NCI-H2081 (cell line): Measurements from ENCODE around the gene ETFA.
A peak's percentile ranks its signal among the peaks of the same experiment; 100 is the strongest.

ENCODE experiments used
- DNase-seq, 2 experiments: peaks; one replicate each; lab custom pipeline; 2025; lab: John Stamatoyannopoulos, UW

The ETFA gene

DNA sequence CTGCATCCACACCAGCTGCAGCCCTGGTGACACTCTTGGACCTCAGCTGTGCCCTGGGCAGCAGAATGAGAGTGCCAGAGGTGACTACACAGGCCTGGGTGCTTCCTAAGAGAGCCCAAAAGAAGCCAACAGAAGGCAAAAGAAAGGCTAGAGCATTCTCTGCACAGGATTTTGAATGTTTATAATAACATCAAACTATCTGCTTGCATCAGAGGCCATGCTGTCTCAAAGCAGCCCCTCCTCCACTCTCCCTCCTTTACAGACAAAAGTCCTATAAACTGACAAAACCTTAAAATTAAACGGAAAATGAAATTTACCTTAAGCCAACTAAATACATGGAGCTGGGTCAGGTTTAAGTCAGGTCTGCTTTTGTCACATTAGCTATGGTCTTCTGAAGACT is 95.6 kb downstream of the ETFA start:
- DNase-seq = no peak

DNA sequence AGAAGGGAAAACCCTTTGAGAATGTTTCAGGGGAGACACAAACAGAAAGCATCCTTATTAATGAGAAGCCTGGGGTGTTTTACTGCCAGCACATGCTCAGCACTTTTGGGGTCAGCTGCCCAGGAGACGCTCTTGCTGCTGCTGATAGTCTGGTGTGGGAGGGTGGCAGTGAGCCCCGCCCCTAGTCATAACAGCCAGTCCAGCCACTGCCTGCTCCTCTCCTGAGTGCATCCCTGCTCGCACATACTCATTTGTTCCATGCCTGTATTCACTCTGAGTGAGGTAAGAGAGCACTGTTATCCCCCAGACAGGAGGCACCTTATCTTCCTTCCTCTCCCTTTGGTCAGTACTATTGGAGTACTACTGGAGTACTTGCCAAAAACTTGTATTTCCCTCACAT is 101.3 kb downstream of the ETFA start:
- DNase-seq = no peak

DNA sequence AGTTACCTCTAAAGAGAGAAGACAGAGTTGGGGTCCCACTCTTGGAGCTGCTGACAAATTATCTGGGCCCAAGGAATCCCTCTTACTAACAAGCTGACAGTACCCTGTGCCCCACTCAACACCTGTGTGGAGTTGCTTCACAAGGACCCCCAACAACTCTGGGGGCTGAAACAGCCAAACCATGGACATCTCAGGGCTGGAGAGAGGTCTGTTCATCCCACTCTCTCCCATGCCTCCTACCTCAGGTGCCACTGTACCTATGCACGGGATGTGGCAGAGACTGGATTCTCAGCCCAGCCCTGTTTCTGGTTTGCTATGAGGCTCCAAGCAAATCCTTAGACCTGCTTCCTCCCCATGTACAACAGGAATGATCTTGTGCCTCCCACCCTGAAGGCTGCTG is 101.7 kb downstream of the ETFA start:
- DNase-seq = no peak

DNA sequence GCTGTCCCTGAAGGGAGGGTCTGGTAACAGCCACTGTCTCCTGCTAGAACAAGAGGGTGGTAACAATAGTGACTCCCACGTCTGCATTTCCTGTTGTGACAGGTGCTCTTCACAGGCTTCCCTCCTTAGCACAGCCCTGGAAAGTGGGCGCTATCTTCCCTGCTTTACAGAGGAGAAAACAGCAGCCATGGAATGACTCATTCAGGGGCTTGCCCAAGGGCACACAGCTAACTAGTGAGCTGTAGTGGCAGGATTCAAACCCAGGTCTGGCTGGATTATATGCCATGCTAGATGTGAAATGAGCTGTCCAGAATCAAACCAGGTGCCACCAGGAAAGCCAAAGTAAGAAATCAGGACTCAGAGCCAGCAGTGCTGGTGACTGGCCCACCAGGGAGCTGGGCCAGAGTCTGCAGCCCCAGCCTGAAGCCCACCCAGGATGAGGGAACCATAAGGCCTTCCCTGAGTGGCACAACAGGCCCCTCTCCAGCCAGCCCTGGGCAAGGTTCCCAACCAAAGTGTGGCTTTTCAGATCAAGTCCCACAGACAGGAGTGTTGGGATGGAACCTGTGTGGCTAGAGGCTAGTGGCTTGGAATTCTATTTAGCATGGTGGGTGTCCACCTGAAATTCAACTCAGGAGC is 102.4 kb downstream of the ETFA start:
- no peak for DNase-seq

DNA sequence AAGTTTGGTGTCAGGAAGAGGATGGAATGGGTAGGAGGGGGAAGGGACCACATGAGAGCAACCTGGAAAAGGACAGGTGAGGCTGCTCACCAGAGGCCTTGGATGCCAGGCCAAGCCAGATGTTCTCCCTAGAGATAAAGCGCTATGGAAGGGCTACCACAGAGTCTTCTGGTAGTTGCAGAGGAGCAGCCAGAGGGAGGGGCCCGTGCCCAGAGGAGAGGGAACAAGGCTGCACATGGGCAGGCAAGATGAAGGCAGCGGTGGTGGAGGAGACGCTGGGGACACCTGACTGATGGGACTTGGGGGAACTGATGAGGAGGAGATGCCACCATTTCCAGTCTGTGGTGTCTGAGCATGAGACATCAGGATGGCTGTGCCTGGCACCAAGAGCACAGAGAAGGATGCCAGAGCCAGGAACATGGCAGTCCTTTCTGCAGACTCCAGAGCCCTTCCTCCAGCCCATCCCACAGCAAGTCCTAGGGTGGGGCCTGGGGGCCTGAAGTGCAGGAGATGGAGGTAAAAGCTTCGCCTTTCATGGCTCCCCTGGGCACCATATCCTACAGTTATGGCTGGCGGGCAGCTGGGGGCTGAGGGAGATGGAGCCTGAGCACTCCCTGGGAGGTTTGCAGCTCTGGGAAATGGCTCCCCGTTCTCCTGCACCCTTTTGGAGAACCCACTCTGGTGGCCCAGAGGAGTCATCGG is 103.0 kb downstream of the ETFA start:
- DNase-seq = no peak

DNA sequence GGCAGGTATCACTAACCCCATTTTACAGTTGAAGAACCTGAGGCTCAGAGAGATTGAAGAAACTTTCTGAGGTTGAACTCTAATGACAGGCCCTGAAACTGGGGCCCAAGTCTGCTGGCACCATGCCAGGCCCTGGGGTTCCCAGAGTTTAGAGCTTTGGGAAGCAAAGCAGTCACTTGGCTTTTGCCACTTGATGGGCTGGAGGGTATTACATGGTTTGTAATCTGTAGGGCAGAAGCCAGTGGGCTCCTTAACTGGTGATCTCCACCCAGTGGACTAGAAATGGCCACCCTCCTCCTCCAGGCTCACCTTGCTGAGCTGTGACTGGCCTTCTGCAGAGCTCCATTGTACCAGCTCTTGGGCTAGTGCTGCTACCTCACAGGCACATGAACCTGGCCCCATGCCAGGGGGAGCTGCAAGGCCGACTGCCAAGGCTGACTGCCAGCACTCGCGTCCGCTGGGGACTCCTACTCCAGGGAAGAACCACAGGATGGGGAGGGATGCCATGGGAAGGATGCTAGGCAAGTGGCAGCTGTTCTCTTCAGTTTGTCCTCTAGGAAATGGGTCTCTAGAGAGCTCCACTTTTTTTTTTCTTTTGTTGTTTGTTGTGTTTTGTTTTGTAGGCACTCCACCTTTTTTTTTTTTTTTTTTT is 104.8 kb downstream of the ETFA start:
- DNase-seq = peak; percentile 87 to 91

DNA sequence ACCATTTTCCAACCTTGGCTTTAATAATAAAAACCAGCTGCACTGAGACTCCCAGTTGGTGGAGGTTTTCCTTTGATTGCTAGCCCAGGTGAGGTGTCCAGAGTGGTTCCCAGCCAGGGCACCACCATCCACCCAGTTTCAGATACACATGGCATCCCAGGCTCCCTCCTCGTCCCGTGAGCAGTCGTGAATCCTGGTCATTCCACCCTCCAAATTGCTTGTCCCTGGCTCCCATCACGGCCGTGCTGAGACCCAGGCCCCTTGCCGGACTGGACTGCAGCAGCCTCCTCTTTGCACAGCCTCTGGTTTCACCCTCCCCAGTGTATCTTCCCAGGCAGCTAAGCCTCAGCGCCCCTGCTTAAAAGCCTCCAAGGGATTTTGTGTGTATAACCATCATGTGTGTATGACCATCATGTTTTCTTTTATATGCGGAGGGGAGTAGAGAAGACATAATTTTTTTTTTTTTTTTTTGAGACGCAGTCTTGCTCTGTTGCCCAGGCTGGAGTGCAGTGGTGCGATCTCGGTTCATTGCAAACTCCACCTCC is 106.3 kb downstream of the ETFA start:
- DNase-seq = no peak

DNA sequence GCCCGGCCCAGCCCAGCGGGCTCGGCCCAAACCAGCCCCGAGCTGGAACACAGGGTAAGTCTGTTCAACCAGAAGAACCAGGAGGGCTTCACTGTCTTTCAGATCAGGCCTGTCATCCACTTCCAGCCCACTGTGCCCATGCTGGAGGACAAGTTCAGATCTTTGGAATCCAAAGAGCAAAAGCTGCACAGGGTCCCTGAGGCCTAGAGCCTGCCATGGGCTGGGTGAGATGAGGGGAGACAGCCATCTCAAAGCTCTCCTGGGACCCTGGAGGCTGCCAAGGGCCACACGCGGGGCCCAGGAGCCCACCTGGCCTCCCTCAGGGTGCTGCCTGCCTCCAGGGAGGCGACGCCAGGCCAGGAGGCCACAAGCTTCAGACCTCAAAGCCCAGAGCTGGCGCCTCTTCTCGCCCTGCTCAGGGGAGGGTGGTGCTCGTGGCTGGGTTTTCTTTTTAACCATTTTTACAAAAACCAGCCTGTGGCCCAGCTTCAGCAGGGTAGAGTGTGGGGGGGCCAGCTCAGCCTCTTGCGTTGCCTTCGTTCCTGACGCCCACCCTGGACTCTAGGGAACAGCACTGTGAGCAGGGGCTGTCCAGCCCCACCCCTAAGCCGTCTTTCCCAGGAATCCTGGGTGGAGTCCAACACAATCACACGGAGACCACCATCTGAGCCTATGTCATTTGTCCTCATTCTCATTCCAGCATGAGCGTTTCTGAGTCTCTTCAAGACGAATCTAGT is 107.0 kb downstream of the ETFA start:
- no peak for DNase-seq

DNA sequence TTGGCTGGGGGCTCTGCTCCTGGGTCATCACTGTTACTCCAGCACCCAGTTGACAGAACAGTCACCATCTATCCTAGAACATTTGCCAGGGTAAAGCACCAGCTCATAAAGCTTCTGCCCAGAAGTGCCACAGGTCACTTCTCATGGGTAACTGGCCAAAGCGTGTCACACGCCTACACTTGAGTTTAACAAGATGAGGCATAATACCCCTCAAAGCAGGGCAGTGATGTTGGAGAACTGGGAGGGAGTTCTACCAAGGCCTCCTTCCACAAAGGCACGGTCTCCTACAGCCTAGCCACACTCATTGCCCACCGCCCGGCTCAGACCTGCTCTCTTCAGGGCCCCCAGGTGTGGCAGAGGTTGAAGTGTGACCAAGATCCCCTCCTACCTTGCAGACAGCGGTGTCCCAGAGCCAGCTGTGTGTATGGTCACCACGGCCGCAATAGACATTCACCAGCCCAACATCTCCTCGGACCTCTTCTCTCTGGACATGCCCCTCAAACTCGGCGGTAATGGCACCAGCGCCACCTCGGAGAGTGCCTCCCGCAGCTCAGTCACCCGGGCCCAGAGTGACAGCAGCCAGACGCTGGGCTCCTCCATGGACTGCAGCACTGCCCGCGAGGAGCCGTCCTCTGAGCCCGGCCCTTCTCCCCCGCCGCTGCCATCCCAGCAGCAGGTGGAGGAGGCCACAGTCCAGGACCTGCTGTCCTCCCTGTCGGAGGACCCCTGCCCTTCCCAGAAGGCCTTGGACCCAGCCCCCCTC is 107.7 kb downstream of the ETFA start:
- no peak for DNase-seq

DNA sequence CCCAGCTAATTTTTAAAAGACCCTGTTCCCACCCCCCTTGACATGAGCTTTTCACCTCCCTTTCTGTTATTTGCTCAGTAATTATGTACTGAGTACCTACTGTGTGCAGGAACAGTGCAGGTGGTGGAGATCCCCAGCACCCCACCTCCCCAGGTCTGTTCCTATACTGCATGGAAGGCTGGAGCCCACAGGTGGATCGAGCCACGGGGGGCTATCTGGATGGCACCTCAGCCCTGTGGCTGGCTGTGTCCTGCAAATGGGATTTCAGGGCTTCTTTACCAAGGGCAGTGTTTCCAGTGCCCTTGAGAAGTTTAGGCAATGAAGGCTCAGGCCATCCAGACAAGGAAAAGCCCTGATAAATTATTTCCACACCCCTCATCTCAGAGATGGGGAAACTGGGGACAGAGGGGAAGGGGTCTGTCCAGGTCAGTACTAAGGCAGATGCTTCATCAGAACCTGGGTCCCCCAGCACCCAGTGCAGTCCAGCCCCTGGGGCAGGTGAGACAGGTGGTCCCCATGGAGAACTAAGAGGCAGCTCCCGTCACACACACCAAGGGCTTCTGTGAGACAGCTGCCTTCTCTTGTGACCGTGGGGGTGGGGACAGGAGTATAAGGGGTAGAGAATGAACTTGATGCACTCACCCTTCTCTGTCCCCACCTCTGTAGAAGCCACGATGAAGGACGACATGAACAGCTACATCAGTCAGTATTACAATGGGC is 109.6 kb downstream of the ETFA start:
- no peak for DNase-seq

DNA sequence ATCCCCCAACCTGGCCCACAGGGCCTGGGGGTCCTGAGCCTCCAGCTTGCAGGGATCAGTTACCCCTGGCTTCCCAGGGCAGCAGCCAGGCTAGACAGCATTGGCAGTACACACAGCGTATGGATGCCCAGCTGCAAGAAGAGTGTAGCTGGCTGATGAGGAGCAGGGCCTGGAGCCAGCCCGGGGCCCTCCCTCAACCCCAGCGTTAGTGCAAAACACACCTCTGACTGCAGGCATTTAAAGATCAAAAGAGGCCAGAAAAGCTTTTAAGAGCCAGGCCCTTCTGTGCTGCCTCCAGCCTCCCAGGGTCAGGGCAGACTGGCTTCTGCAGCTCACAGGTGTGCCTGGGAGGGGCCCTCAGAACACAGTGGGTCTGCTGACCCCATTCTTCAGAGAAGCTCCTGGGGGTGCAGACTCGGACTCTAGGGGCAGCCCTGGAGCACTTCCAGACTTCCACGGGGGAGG is 110.6 kb downstream of the ETFA start:
- no peak for DNase-seq

DNA sequence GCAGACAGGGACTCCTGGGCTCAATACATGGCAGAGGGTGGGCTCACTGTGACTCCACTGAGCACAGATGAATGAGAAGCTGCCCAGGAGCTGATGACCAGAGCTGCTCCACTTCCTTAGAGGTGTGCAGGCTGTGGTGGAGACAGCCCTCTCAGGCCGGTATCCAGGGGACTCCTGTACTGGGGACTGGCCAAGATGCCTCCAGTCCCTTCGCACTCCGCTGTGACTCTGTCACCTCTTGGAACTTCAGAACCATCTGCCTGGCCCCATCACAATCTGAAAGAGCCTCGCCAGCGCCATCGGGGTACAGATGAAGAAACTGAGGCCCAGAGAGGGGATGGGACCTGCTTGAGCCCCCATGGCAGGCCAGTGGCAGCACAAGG is 111.2 kb downstream of the ETFA start:
- DNase-seq = no peak

DNA sequence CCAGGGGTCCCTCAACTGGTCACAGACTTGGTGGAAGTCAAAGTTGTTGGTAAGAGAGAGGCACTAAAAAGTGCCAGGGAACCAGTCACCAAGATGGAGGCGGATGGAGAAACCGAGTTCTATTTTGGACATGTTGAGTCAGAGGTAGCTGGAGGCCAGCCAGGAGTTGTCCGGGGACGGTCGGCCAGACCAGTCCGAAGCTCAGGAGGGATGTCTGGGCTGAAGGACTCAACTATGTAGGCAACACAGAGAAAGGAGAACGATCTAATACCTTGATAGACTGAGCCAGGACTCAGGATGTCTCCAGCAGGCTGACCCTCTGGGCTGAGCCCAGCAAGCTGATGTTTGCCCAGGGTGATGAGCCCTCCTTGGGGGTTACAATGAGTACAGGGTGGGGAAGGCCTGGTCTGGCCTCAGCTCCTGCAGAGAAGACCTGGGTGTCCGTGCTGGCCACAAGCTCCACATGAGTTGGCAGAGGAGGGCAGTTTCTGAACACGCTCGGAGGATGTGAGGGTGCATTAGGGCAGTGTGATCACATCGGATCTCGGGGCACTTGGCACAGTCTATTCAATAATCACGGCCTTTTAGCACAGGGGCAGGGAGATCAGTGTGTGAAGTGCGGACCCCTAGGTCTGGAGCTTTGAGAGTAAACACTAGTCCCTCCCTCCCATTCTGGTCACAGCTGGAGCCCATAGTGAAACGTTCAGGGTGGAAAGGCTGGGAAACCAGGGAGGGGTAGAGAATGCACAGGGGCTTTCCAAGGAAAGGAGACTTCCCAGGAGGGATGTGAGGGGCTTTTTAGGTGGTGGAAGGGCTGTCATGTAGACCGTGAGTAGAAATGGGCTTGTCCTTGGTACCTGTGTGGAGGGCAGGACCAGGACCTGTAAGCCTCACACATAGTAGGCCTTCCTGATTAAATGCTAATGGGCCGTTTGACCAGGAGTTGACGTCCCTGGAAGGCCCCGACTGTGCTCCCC is 111.9 kb downstream of the ETFA start:
- DNase-seq = no peak

DNA sequence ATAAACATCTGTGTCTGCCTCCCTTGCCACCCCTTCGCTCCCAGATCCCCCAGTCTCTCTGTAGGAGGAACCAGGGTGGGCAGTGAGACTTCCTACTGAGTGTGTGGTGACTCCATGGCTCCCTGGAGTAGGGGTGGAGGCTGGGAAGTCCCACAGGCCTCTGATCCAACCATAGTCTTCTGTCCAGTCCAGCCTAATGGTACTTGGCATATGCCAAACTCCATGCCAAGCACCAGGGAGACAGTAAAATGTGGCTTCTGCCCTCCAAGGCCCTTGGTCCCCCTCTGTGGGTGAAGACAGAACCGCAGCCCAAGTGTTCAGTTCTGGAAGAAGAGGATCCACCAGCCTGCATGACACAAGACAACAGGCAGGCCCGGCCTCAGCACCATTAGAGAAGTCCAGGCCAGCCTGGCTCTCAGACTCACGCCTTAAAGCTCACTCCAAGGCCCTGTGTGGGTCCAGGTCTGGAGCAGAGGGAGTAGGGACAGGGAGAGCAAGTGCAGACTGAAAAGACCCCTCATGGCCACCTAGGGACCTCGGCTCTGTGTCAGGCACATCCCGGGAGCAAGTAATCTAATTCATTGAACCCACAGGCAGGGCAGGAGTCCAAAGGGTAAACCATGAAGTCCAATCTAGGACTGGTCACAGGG is 112.7 kb downstream of the ETFA start:
- no peak for DNase-seq

DNA sequence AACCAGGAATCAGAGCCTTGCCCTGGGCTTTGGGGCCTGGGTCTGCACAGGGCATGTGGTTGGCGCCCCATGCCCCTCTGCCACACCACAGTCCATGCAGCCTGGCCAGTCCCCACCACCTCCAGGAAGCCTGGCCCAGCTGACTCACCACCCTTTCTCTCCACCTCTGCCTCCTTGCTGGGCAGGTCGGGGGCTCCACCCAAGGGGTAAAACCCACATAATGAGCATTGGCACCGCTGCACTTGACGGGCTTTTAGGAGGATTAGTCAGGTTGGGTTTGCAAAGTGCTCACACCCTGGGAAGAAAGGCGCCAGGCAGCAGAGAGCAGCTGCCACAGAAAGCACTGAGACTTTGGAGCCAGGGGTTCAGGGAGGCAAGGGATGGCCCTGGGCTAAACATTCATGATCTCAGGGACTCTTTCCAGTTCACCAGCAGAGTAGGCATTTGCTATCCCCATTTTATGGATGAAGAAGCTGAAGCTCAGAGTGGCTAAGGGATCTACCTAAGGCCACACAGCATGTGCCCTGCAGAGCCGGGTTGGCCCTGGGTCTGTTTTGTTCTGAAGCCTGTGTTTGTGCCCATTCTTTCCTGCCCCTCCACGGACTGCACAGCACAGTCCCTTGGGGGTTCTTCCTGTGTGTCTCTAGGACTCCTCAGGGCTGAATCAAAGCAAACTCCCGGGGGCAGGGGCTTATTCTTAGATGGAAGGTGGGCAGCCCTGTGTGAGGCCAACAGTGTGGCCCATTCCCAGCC is 113.4 kb downstream of the ETFA start:
- no peak for DNase-seq

DNA sequence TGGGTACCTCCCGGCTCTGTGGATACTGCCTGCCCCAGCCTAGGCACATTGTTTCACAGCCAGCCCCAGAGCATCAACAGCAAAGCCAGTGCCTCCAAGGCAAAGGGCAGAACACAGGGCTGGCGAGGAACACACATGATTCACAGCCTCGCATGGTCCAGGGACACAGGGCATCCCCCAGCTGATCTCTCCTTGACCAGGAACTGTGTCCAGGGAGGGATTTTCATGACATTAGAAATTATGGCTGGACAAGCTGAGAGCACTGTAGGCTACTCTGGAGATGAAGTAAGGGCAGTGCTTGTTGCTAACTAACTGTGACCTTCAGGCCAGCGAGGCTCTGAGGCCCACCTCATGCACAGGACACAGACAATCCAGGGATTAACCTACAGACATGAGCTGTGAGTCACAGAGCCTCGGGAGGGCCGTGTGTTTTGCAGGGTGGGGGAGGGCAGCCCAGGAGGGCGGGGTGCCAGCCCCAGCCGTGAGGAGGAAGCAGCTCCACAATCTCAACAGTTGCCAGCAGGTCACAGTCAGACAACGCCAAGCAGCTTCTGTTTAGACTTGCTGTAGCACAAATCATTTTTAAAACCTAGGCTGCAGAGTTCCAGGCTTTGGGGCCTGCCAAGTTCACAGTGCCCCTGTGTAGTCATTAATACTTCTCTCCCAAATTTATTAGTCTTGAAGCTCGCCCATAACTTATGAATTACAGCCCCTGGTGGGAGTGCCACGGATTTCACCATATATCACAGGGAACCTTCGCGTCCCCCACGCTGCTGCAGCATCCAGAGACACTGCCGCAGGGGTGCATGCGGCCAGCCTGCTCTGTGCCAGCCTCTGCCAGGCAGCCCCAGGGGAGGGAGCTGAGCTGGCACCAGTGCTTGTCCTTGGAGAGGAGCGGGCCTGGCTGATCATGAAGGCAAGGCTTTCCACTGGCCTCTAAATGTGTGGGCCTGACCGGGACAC is 114.7 kb downstream of the ETFA start:
- DNase-seq = peak; percentile 31 to 33
